Right lobe of liver (tissue), 4 donors: ENCODE data around the gene LRRC4.

Experiments used
- CTCF ChIP-seq, 4 donors: fragments of 200-600 bp in 3 of 4; fragments of 450-650 bp in 1 of 4; IDR thresholded peaks; one replicate each; pipeline versions ENCODE4 v1.5.1 to v1.8.0; 2016 to 2022; ENCODE audit warnings: antibody characterized with exemption in 4 of 4, mild to moderate bottlenecking in 2 of 4
- POLR2A ChIP-seq: fragments of 450-650 bp; IDR thresholded peaks from one replicate; pipeline ENCODE4 v1.6.1; 2017; ENCODE audit warnings: antibody characterized with exemption, mild to moderate bottlenecking
- donor health status: DM: no; HTN: no; CAD: no.
- donor health status: DM: no; HTN: no; CAD: no.
- donor health status: DM: no; HTN: yes; CAD: no.

DNA sequence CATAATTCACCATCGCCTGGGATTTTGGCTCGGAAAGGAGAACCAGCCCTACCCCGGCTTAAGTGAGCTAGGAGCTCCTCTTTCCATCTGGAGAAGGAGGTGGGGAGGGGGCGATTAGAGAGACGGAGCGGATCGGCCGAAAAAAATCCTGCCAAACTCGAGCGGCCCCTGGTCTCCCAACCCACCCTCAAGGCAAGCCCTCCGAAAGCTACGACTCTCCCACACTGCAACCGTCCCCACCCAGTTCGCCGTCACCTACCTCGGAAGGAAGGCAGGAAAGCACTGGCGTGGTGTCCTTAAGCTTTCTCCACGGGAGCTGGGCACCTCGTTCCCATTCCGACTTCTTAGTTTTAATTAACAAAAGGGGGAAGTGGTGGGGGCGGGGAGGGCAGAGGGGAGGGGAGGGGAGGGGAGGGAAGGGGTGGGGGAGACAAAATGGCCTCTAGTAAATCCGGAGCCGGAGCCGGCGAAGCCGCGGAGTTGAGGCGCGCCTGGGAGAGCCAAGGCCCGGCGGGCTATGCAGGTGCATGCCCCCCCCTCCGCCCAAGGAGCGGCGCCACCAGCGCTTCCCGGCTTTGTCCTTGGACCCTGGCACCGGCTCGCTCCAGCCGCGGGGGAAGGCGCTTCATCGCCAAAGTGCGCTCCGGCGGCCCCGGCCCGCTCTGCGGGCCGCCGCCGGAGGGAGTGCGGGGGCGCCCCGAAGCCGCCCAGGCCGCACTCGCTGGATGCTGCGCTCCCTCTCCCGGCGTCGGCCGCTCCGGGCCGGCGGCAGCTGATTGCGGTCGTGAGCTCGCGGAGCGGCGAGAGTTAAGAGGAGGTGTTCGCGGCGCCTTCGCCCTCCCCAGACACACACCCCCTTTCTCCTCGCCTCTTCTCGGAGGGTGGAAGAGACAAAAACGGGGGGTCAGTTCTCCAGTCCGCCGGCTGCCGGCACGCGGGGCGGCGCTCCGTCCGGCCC lies at the start of gene LRRC4:
- TF ChIP-seq POLR2A, result no peak
- TF ChIP-seq CTCF (IDR thresholded peaks at IDR 0.05), result no peak
